Measurements from ENCODE around the gene STON2.

The STON2 gene

DNA sequence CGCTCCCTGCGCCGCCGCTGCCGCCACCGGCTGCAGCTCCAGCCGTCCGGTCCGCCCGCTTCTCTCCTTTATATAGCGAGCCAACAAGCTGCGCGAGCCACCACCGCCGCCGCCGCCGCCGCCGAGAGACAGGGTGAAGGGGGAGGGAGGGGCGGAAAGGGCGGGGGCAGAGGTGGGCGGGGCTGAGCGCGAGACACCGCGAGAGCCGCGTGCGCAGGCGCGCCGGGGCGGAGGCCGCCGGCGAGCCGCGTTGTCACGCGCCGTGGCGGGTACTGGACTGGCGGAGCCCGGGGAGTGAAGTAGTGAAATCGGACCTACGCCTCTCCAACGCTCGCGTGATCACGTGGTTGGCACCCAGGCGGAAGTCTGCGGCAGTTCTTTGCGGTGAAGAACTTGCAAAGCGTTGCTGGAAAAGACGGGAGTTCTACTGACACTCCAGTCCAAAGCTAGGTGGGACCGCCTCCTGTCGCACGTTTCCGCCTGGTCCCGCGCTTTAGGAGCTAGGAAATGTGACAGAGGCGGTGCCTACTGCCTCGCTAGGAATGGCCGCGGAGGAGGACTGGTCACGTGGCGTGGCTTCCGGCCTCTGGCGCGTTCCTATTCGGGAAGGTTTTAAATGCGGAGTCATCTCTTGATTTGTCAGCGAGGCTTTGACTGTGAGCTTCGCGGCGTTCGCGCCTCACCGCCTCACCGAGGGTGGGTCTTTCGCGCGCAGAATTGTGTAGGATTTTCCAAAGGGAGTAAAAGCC lies 179.1 kb downstream of the STON2 start, which contains the start of gene GTF2A1:
TSS of gene GTF2A1 (minus strand) at position 130 of the 749 bp plus-strand sequence. CDS start 441 bp downstream, outside the sequence.
- peak; percentile 98 for DNase-seq

DNA sequence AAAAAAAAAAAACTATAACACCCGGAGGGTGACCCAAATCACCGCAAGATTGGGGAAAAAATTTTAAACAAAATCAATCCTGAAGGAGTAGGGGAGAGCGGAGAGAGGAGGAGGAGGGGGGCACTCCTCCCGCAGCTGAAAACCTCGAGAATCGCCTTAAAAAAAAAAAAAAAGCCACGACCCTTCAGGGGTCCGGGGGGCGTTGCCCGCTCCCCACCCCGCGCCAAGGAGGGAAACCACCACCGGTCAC lies 179.6 kb downstream of the STON2 start:
- DNase-seq: no peak

DNA sequence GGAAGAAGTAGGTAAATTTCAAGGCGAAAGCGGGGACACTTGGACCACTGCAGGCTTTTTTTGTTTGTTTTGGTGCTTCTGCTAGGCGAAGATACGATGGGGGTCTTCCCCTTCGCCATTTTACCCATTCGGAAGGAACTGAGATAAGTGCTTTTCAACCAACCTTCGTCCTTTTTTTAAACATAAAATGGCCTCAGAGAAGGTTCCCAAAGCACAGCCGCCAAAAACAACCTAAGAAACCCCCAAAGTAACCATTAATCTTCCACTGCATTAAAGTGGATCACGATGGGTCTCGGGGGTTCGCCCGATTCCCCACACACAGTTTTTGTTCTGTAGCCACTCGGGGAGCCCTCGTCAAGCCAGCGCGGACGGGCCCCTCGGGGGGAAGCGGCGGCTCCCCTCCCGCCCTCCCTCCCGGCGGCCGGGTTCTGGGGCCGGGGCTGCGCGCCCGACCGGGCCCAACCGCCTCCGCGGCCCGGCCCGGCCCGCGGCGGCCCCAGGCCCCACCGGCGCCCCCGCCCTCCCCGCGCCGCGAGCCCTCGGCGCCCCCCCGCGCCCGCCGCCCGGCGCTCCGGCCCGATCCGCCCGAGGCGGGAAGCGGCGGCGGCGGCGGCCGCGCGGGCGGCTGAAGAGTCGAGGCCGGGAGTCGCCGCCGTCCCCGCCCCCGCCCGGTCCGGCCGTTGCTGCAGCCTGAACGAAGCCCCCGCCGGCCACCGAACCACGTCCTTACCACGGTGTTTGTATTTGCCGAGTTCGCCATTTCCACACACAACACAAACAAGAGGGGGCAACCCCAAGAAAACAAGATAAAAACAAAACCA lies 180.2 kb downstream of the STON2 start:
- peak; percentile 32 for DNase-seq

DNA sequence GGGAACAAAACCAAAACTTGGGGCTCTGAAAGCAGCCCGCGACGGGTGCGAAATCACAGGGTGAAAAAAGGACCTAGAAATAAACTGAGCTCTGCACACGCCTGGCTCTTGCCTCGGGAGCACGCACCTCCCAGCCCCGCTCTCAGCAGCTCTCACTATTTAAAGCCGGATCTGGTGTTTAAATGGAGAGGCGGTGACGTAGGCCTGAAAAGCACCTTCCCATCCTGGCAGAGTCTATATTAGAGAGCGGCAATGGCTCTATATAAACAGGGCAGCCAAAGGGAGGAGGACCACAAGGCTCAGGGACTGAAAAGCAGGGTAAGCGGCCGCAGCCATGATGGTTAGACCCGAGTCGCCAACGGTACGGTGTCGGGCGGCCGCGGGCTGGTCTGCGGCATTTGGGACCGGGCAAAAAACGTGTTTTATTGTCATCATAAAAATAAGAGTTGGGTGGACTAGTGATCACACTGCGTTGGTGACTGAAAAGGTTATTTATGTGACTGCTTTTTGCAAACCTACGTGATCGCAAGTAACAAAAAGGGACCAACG lies 180.8 kb downstream of the STON2 start:
- DNase-seq: peak; percentile 99

DNA sequence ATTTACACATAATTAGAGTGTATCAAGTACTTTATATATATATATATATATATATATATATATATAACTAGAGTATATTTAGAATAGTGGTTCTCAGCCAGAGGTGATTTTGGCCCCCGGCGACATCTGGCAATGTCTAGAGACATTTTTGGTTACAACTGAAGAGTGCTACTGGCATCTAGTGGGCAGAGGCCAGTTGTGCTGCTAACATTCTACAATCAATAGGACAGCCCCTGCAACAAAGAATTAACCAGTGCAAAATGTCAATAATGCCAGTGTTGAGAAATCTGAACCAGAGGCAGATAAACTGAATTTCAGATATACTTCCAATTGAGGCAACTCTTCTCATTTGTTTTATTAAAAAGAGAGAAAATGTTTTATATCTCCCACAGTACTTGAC lies 188.3 kb downstream of the STON2 start:
- peak; percentile 8 for DNase-seq

Measured in fibroblast of skin of abdomen (primary cell).